ENCODE measurements around the gene GAST. TPM values are rescaled to one million over a fixed set of nuclear protein-coding genes. Genes with fewer than 3 reads are reported as not detected.

The GAST gene
- total and polyA plus RNA-seq, 2 experiments from 2014 or later: not detected

DNA sequence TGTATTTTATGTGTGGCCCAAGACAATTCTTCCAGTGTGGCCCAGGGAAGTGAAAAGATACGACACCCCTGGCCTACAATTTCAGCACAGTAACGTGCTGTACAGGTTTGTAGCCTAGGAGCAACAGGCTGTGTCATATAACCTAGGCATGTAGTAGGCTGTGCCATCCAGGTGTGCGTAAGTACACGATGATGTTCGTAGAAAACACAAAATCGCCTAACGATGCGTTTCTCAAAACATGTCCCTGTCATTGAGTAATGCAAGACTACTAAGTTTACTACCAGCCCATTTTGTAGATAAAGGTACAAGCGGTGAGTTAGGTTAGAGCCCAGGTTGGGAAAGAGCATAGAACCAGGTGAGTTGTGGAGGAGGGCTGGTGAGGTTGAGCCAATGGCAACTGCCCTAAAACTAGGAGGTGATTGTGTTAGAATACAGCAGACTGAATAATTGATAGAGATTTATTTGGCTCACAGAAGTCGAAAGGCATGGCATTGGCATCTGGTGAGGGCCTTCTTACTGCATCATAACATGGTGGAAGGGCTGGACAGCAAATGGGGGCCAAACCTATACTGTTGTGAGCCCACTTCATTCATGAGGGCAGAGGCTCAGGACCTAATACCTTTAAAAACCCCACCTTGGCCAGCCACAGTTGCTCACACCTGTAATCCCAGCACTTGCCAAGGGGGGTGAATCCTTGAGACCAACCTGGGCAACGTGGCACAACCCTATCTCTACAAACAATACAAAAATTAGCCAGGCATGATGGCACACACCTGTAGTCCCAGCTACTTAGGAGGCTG is 19.2 kb upstream of the GAST start:
- peaks cover under 1% of the 10 kb centered on the region; the same call in 1 of the 3 replicates for H3K9me3 Mint-ChIP-seq
- peaks cover 23% of the 10 kb centered on the region for H4K20me1 ChIP-seq (replicated peaks; ENCODE audit: insufficient read depth)
- no peak overlapping the region for H3K27ac Mint-ChIP-seq
- no peaks in the 10 kb centered on the region for H3K27me3 ChIP-seq (ENCODE audit: insufficient read depth)
- H3K36me3 Mint-ChIP-seq (ENCODE audit: low read depth): peaks cover 52% of the 10 kb centered on the region
- no peak overlapping the region for H2AFZ ChIP-seq
- peaks cover 15% of the 10 kb centered on the region for H3K79me2 ChIP-seq (replicated peaks; ENCODE audit: insufficient read depth)
- TF ChIP-seq POLR2AphosphoS5 (IDR thresholded peaks at IDR 0.05; ENCODE audit: low read depth) (peak; percentile 22), EZH2 (IDR thresholded peaks at IDR 0.05; ENCODE audit: low read depth, unreplicated experiment) (no peak)
- peaks cover 39% of the 10 kb centered on the region for H3K36me3 ChIP-seq (ENCODE audit: insufficient read depth)
- no peak overlapping the region for H3K4me2 ChIP-seq
- peaks cover 16% of the 10 kb centered on the region for H3K4me1 Mint-ChIP-seq
- H3F3A ChIP-seq (replicated peaks; ENCODE audit: low read depth): peaks cover 54% of the 10 kb centered on the region
- peaks cover 17% of the 10 kb centered on the region for H3K27me3 Mint-ChIP-seq (ENCODE audit: insufficient read depth, low read depth, poor library complexity)
- no peaks in the 10 kb centered on the region for H3K9me2 ChIP-seq (ENCODE audit: insufficient read depth)
- peak overlapping the region; percentile 91 for H3K27ac ChIP-seq (ENCODE audit: low read depth)
- no peak overlapping the region for H3K4me3 Mint-ChIP-seq
- no peak for ATAC-seq
- no peak for DNase-seq (ENCODE audit: low spot score)
- no peak overlapping the region for H3K4me3 ChIP-seq
- peaks cover 7% of the 10 kb centered on the region; the same call in 1 of the 2 replicates for H3K4me1 ChIP-seq (ENCODE audit: insufficient read depth)

DNA sequence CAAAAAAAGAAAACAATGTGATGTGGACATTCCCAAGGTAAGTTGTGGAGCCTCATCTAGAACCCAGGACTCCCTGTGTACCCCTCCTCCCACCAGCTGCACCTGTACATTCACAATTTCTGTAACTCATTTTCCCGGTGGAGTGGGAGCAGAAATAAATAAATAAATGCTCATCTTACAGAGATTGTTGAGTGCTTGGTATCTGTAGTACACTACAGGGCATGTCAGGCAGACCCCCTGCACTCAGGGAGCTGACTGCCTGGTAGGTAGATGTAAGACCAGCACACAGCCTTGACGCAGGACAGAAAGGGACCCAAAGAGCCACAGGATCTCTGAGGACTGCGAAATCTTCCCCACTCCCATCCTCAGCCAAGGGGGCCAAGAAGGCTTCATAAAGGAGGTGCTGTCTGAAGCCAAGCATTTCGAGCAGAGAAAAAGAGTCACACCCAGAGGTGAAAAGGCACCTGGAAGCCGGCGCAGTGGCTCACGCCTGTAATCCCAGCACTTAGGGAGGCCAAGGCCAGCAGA is 16.9 kb upstream of the GAST start:
- Histone ChIP-seq H3K4me2 (no peak overlapping the region), H3F3A (replicated peaks; ENCODE audit: low read depth) (peaks cover 50% of the 10 kb centered on the region), H4K20me1 (replicated peaks; ENCODE audit: insufficient read depth) (peaks cover 20% of the 10 kb centered on the region), H3K4me3 (no peak overlapping the region), H3K4me1 (ENCODE audit: insufficient read depth) (peaks cover 4% of the 10 kb centered on the region; the same call in 1 of the 2 replicates), H3K27me3 (ENCODE audit: insufficient read depth) (no peaks in the 10 kb centered on the region), H3K79me2 (replicated peaks; ENCODE audit: insufficient read depth) (peaks cover 7% of the 10 kb centered on the region), H3K36me3 (ENCODE audit: insufficient read depth) (peaks cover 36% of the 10 kb centered on the region), H3K27ac (ENCODE audit: low read depth) (no peak overlapping the region), H3K9me2 (ENCODE audit: insufficient read depth) (no peaks in the 10 kb centered on the region), H2AFZ (no peak overlapping the region)
- no peak for TF ChIP-seq NANOG (IDR thresholded peaks at IDR 0.05; ENCODE audit: borderline replicate concordance)
- Mint-ChIP-seq H3K4me3 (no peak overlapping the region), H3K36me3 (ENCODE audit: low read depth) (peaks cover 41% of the 10 kb centered on the region), H3K9me3 (no peaks in the 10 kb centered on the region; the same call in 2 of the 3 replicates), H3K27ac (0 out of 2 replicates have a peak overlapping the region, but pooled peaks have one; percentile 37), H3K27me3 (ENCODE audit: insufficient read depth, low read depth, poor library complexity) (peaks cover 5% of the 10 kb centered on the region), H3K4me1 (peaks cover 15% of the 10 kb centered on the region)
- ATAC-seq (no peak), DNase-seq (ENCODE audit: low spot score) (no peak)

DNA sequence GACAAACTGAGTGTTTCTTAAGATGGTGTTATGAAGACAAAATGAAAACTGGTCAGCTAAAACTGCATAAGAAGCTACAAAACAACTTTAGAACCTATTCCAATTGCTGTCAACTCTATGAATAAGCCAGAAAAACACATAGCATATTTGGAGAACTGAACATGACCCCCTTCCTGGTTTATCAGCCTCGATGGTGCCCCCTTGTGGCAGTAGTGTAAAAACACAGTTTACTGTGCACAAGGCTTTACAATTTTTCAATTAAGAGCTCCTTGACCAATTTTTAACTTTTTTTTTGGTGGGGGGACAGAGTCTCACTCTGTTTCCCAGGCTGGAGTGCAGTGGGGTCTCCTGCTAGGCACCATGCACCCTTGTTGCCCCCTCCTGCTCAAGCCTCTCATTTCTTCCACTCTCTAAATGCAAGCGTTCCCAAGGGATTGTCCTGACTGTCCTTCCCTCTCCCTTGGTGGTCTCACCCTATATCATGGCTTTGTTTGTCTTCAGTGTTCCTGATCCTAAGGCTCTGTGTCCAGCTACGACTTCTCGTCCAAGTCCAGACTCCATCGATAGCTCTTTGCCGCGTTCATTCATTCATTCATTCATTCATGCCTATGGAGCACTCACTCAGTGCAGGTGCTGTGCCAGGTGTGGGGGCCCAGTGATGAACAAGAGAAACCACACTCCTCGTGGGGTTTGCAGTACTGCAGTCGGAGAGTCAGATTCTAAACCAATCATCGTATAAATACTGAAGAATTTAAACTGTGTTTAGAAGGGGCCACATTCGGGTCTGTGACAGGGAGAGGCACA is 16.0 kb upstream of the GAST start:
- Histone ChIP-seq H3F3A (replicated peaks; ENCODE audit: low read depth) (peaks cover 41% of the 10 kb centered on the region), H4K20me1 (replicated peaks; ENCODE audit: insufficient read depth) (peaks cover 10% of the 10 kb centered on the region; the same call in 1 of the 2 replicates), H3K27me3 (ENCODE audit: insufficient read depth) (no peaks in the 10 kb centered on the region), H3K4me2 (no peak overlapping the region), H3K9me2 (ENCODE audit: insufficient read depth) (no peaks in the 10 kb centered on the region), H2AFZ (no peak overlapping the region), H3K4me1 (ENCODE audit: insufficient read depth) (no peaks in the 10 kb centered on the region), H3K4me3 (no peak overlapping the region), H3K36me3 (ENCODE audit: insufficient read depth) (peaks cover 26% of the 10 kb centered on the region), H3K79me2 (replicated peaks; ENCODE audit: insufficient read depth) (no peaks in the 10 kb centered on the region), H3K27ac (ENCODE audit: low read depth) (no peak overlapping the region)
- H3K4me3 Mint-ChIP-seq: no peak overlapping the region; the same call in 2 of the 3 replicates
- peaks cover 13% of the 10 kb centered on the region for H3K4me1 Mint-ChIP-seq
- H3K27me3 Mint-ChIP-seq (ENCODE audit: insufficient read depth, low read depth, poor library complexity): peaks cover 6% of the 10 kb centered on the region
- H3K9me3 Mint-ChIP-seq: no peaks in the 10 kb centered on the region; the same call in 2 of the 3 replicates
- DNase-seq (ENCODE audit: low spot score) (peak; percentile 86), ATAC-seq (peak; percentile 15)
- H3K27ac Mint-ChIP-seq: peak overlapping the region; percentile 8; the same call in 1 of the 2 replicates
- peaks cover 32% of the 10 kb centered on the region for H3K36me3 Mint-ChIP-seq (ENCODE audit: low read depth)
- no peak for TF ChIP-seq NANOG (IDR thresholded peaks at IDR 0.05; ENCODE audit: borderline replicate concordance)
- TF ChIP-seq, protein P1, sequence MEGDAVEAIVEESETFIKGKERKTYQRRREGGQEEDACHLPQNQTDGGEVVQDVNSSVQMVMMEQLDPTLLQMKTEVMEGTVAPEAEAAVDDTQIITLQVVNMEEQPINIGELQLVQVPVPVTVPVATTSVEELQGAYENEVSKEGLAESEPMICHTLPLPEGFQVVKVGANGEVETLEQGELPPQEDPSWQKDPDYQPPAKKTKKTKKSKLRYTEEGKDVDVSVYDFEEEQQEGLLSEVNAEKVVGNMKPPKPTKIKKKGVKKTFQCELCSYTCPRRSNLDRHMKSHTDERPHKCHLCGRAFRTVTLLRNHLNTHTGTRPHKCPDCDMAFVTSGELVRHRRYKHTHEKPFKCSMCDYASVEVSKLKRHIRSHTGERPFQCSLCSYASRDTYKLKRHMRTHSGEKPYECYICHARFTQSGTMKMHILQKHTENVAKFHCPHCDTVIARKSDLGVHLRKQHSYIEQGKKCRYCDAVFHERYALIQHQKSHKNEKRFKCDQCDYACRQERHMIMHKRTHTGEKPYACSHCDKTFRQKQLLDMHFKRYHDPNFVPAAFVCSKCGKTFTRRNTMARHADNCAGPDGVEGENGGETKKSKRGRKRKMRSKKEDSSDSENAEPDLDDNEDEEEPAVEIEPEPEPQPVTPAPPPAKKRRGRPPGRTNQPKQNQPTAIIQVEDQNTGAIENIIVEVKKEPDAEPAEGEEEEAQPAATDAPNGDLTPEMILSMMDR (conservative IDR thresholded peaks at IDR 0.05; ENCODE audit: low read depth in 2 of 2): peak; percentile 78 to 96

All from GM23338 (cell line).